ENCODE results near the gene HLA-DMA. TPM values are rescaled to one million over a fixed set of nuclear protein-coding genes. Genes with fewer than 3 reads are reported as not detected.

The HLA-DMA gene
- total and polyA plus RNA-seq, 2 of the 4 experiments (the other 2 are of a cell fraction): 2.3 to 8.3 TPM

- H3K79me1 ChIP-seq (ENCODE audit: low read depth in 1 of 2, low read length in 2 of 2): no peaks in the 10 kb centered on the region; a peak in 1 of 4 replicates
- no peak overlapping the region for H2AFZ ChIP-seq (replicated peaks; ENCODE audit: low read length, poor library complexity)
- ATAC-seq (ENCODE audit: low read depth): peak; percentile 67; the same call in 1 of the 2 replicates
- H3K9me1 ChIP-seq (ENCODE audit: insufficient read depth, low read length): 0 out of 2 replicates have a peak, but pooled peaks cover 3% of the 10 kb centered on the region
- H4K91ac ChIP-seq (ENCODE audit: insufficient read depth, low read depth, low read length): no peak overlapping the region
- CTCF ChIA-PET: no interaction called here
- no peak overlapping the region for H2BK20ac ChIP-seq (ENCODE audit: low read depth, low read length)
- intact Hi-C loops (cut with micrococcal nuclease) (no loop called here), in situ Hi-C loops (cut with MboI; ENCODE audit: low sequenced_read_pairs) (no loop called here), dilution Hi-C loops (cut with HindIII; ENCODE audit: low sequenced_read_pairs, unreplicated experiment) (no loop called here)
- H3K18ac ChIP-seq (ENCODE audit: low read depth, low read length): no peak overlapping the region
- H3K56ac ChIP-seq (ENCODE audit: extremely low read depth, insufficient read depth, low read length): no peak overlapping the region
- no peak overlapping the region for H3K9ac ChIP-seq (ENCODE audit: low read depth, low read length)
- H2BK5ac ChIP-seq (ENCODE audit: low read depth, low read length, poor library complexity, severe bottlenecking): no peak overlapping the region
- H2BK15ac ChIP-seq (ENCODE audit: low read depth, low read length): no peak overlapping the region
- POLR2A ChIA-PET (ENCODE audit: unreplicated experiment): no interaction called here
- no peak overlapping the region for H3K23ac ChIP-seq (ENCODE audit: low read depth, low read length)
- no peak overlapping the region; the same call in 1 of the 2 replicates for H3K4me2 ChIP-seq (ENCODE audit: low read depth, low read length)
- H3K27me3 ChIP-seq (ENCODE audit: control insufficient read depth, insufficient read depth, low read length): no peaks in the 10 kb centered on the region; the same call in 1 of the 2 replicates
- no peak overlapping the region for H3K4ac ChIP-seq (ENCODE audit: low read depth, low read length)
- H3K14ac ChIP-seq (replicated peaks; ENCODE audit: low read depth, low read length): no peak overlapping the region
- no peak overlapping the region for H2AK9ac ChIP-seq (replicated peaks; ENCODE audit: low read depth, low read length, poor library complexity)
- H3K4me1 ChIP-seq (ENCODE audit: control insufficient read depth, insufficient read depth, low read length): peaks cover 3% of the 10 kb centered on the region
- H3K36me3 ChIP-seq (ENCODE audit: control insufficient read depth, insufficient read depth, low read length): no peaks in the 10 kb centered on the region
- TF ChIP-seq BHLHE40 (IDR thresholded peaks at IDR 0.05; ENCODE audit: low read depth, low read length) (no peak), CEBPB (IDR thresholded peaks at IDR 0.05; ENCODE audit: low read depth, low read length) (peak; percentile 87), USF2 (IDR thresholded peaks at IDR 0.05; ENCODE audit: low read depth, low read length) (no peak)
- H4K8ac ChIP-seq (ENCODE audit: low read depth in 2 of 2, low read length in 2 of 2): no peak overlapping the region; a peak in 1 of 4 replicates
- H2AK5ac ChIP-seq (ENCODE audit: low read depth, low read length): no peak overlapping the region
- peak; percentile 74 for DNase-seq
- H4K5ac ChIP-seq (ENCODE audit: low read depth, low read length): no peak overlapping the region
- H3K9me3 ChIP-seq (ENCODE audit: control insufficient read depth, insufficient read depth, low read length): no peaks in the 10 kb centered on the region
- H4K20me1 ChIP-seq (ENCODE audit: insufficient read depth, low read length): no peaks in the 10 kb centered on the region
- H2BK120ac ChIP-seq (ENCODE audit: low read depth, low read length): no peak overlapping the region
- WGBS, 2 experiments (ENCODE audit: extremely low coverage in 2 of 2, insufficient read length in 1 of 2): no CpG with 5 or more reads among the region's 1 CpG
- no peak overlapping the region for H3K27ac ChIP-seq (ENCODE audit: insufficient read depth, low read length)
- H3K4me3 ChIP-seq (ENCODE audit: insufficient read depth, low read depth, low read length): no peak overlapping the region
- no TSS peak for BruUV-seq (replicated peaks)
These were observed 46.4 kb downstream of the HLA-DMA start for GRCh38 chr6:32906539-32906938.
